Ishikawa (cell line): ENCODE results near the gene RB1.
A peak's percentile ranks its signal among the peaks of the same experiment; 100 is the strongest.

Source experiments
- CEBPB ChIP-seq: IDR thresholded peaks from 2 replicates; pipeline ENCODE4 v1.6.1; 2012
- CREB1 ChIP-seq: IDR thresholded peaks from 2 replicates; pipeline ENCODE4 v1.6.1; 2012; ENCODE audit warnings: low read depth
- EGR1 ChIP-seq: IDR thresholded peaks from 2 replicates; pipeline ENCODE4 v1.6.1; 2012
- EP300 ChIP-seq: IDR thresholded peaks from 2 replicates; pipeline ENCODE4 v1.6.1; 2012; ENCODE audit warnings: borderline replicate concordance
- FOXM1 ChIP-seq: IDR thresholded peaks from 2 replicates; pipeline ENCODE4 v1.6.1; 2012; ENCODE audit warnings: low read depth, borderline replicate concordance
- NFIC ChIP-seq: IDR thresholded peaks from 2 replicates; pipeline ENCODE4 v1.6.1; 2012
- RAD21 ChIP-seq: IDR thresholded peaks from 2 replicates; pipeline ENCODE4 v1.6.1; 2012; ENCODE audit warnings: low read depth
- TAF1 ChIP-seq: IDR thresholded peaks from 2 replicates; pipeline ENCODE4 v1.6.1; 2012; ENCODE audit warnings: low read depth, mild to moderate bottlenecking
- YY1 ChIP-seq: IDR thresholded peaks from 2 replicates; pipeline ENCODE4 v1.6.1; 2012; ENCODE audit warnings: low read depth
- ZBTB7A ChIP-seq: IDR thresholded peaks from 2 replicates; pipeline ENCODE4 v1.6.1; 2012; ENCODE audit warnings: low read depth
- TF ChIP-seq, protein P1 (sequence below): IDR thresholded peaks from 2 replicates; pipeline ENCODE4 v1.6.1; 2012
- TF ChIP-seq, protein P2 (sequence below): IDR thresholded peaks from 2 replicates; pipeline ENCODE4 v1.6.1; 2012

DNA sequence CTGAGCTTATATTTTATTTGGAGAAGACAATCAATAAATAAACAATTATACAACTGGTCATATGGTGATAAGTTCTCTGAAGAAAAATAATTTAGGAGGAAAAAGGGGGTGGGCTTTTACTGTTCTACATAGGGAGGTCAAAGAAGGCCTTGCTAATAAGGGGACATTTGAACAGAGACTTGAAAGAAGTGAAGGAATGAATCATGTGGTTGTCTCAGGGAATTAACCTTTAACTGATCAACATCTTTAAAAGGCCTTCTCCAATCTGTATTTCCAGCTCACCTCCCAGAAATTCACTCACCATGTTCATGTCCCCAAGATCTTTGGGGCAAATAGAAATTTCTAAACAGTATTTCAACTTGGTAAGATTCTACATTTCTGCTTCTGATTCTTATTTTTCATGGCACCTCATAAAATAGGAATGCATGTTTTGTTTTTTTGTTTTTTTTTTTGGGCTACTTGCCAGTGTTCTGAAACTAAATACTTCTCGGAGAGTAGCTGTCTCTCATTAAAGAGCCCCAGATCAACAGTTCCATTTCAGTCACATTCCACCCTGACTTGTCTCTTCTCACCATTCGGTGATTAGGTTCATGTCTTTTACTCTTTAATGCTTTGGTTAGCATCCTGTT is 128.6 kb downstream of the RB1 start:
- TF ChIP-seq, protein P1, sequence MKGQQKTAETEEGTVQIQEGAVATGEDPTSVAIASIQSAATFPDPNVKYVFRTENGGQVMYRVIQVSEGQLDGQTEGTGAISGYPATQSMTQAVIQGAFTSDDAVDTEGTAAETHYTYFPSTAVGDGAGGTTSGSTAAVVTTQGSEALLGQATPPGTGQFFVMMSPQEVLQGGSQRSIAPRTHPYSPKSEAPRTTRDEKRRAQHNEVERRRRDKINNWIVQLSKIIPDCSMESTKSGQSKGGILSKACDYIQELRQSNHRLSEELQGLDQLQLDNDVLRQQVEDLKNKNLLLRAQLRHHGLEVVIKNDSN: no peak
- no peak for TF ChIP-seq CREB1
- TF ChIP-seq EP300: no peak
- no peak for TF ChIP-seq EGR1
- TF ChIP-seq FOXM1: no peak
- TF ChIP-seq RAD21: no peak
- TF ChIP-seq, protein P2, sequence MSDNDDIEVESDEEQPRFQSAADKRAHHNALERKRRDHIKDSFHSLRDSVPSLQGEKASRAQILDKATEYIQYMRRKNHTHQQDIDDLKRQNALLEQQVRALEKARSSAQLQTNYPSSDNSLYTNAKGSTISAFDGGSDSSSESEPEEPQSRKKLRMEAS: no peak
- TF ChIP-seq TAF1: no peak
- no peak for TF ChIP-seq YY1
- TF ChIP-seq CEBPB: no peak
- peak; percentile 47; the same call in 1 of the 2 replicates for TF ChIP-seq NFIC
- TF ChIP-seq ZBTB7A: no peak
